ENCODE data around the gene GSTM4. TPM values are rescaled to one million over a fixed set of nuclear protein-coding genes. Genes with fewer than 3 reads are reported as not detected.
A peak's percentile ranks its signal among the peaks of the same experiment; 100 is the strongest.

The GSTM4 gene
- total RNA-seq, 1 donor from 2014 or later, result 10.4 TPM

DNA sequence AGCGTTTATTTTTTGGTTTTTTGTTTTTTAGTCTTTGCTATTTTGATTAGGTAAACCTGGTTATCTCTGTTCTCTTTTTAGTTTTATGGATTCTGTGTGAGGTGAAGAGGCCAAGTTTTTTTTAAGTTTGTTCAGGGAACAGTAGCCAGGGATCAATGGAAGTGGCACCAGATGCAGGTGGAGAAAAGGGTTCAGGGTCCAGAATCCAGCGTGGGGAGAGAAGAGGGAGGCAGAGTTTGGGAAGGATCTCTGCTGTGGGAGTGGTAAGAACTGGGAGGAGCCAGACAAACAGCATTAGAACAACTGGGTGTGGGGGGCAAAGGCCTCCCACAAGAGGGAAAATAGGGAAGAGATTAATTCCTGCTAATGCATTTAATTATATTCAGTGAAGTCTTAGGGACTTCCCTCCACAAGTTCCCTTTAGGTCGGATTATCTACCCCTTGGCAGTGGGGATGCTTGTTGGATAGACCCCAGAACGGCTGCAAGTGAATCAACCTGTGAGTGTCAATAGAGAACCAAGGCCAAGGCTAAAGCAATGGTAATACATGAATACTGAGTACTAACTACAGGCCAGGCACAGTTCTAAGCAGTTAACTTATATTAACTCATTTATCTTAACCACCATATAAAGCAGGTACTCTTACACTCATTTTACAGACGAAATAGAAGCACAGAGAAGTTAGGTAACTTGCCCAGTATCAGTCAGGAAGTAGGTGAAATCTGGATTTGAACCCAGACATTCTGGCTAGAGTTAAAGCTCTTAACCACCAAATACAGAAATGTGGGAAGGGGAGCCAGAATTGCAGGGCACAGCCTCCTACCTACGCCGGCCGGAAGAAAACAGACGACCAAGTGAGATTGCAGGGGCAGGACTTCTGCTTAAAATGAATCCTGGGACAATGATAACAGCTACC lies 37.0 kb upstream of the GSTM4 start:
- H3K27ac ChIP-seq (ENCODE audit: low read depth, low read length), result peak overlapping the region; percentile 75
- H3K4me3 ChIP-seq (ENCODE audit: low read length in 3 of 3), result peak overlapping the region; percentile 78 to 90 (median 85)
- peak overlapping the region; percentile 69 to 86 (median 83) for H3K9ac ChIP-seq (ENCODE audit: low read depth in 1 of 3, low read length in 3 of 3)
- H3K27me3 ChIP-seq (ENCODE audit: control insufficient read depth in 3 of 3, insufficient read depth in 3 of 3, low read length in 3 of 3), result no peaks in the 10 kb centered on the region
- no peaks in the 10 kb centered on the region for H3K36me3 ChIP-seq (ENCODE audit: control insufficient read depth in 3 of 3, insufficient read depth in 3 of 3, low read length in 3 of 3)
- peaks cover 24 to 39% (median 30%) of the 10 kb centered on the region in 3 donors for H3K4me1 ChIP-seq (ENCODE audit: control insufficient read depth in 3 of 3, insufficient read depth in 3 of 3, low read length in 3 of 3)
- H3K9me3 ChIP-seq (ENCODE audit: control insufficient read depth in 3 of 3, low read length in 3 of 3), result no peaks in the 10 kb centered on the region

DNA sequence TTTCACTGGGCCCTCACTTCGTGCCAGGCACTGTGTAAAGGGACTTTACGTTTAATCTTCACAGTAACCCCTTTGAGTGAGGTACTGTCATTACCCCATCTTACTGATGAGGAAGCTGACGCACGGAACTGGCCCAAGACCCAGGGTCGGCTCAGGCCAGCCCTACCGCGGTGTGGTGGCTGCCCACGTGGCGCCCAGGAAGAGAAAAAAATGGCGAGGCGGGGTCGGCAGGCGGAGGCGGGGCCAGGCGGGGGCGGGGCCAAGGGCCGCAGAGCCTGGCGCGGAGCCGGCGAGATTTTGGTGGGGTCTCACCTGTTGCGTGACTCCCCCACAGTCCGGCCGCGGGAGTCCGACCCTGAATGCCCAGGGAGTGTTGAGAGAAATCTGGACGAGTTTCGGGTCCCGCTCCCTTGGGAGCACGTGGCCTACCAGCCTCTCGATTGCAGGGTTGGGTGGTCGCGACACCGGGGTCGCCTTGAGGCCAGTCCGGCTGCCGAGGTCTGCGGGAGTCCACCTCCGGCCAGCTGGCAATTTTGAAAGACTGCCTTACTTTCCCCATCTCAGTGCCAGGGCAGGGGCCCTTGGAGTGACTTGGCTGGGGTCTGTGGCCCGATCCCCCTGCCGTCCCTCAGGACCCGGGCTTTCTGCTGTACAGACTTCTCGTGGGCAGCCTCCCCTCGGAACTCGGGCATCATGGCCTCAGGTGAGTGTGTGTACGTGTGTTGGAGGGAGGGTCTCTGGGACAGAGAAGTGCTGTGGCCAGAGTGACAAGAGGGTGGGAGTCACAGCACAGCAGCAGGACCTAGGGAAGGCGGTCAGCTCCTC lies 36.1 kb upstream of the GSTM4 start, which contains the start of the genes AMPD2 and GNAT2:
TSS of gene AMPD2 (plus strand) at position 262 of the 825 bp plus-strand sequence. CDS start 1,339 bp downstream, outside the sequence.
TSS of gene GNAT2 (minus strand) at position 41 of the 825 bp plus-strand sequence. CDS start 6,746 bp downstream, outside the sequence.
- Histone ChIP-seq H3K27me3 (ENCODE audit: control insufficient read depth in 3 of 3, insufficient read depth in 3 of 3, low read length in 3 of 3) (no peaks in the 10 kb centered on the region), H3K36me3 (ENCODE audit: control insufficient read depth in 3 of 3, insufficient read depth in 3 of 3, low read length in 3 of 3) (no peaks in the 10 kb centered on the region), H3K27ac (ENCODE audit: low read depth, low read length) (peak within 1 kb of the TSS; percentile 75), H3K9me3 (ENCODE audit: control insufficient read depth in 3 of 3, low read length in 3 of 3) (no peaks in the 10 kb centered on the region), H3K9ac (ENCODE audit: low read depth in 1 of 3, low read length in 3 of 3) (peak within 1 kb of the TSS; percentile 76 to 86 (median 83)), H3K4me1 (ENCODE audit: control insufficient read depth in 3 of 3, insufficient read depth in 3 of 3, low read length in 3 of 3) (peaks cover 31 to 43% (median 34%) of the 10 kb centered on the region in 3 donors), H3K4me3 (ENCODE audit: low read length in 3 of 3) (peak within 1 kb of the TSS; percentile 78 to 90 (median 85))

DNA sequence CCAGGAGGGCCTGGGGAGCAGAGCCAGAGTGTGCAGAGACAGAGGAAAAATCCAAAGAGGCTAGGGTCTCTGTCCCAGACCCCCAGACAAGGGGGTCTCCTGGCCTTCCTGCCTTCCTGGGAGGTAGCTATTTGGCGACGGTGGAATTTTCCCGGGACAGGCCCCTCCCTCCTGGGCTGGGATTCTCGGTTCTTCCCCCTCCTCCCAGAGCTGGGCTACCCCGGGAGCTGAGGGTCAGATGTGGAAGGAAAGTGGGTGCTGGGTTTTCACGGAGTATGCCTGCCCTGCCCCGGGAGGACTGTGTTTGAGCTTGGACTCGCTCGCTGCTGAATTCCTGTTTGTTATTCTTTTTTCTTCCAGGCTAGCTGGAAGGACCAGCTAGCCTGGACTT lies 35.5 kb upstream of the GSTM4 start:
- Histone ChIP-seq H3K9ac (ENCODE audit: low read depth in 1 of 3, low read length in 3 of 3) (peak overlapping the region; percentile 76 to 86 (median 83)), H3K4me3 (ENCODE audit: low read length in 3 of 3) (peak overlapping the region; percentile 78 to 90 (median 85)), H3K36me3 (ENCODE audit: control insufficient read depth in 3 of 3, insufficient read depth in 3 of 3, low read length in 3 of 3) (no peaks in the 10 kb centered on the region), H3K4me1 (ENCODE audit: control insufficient read depth in 3 of 3, insufficient read depth in 3 of 3, low read length in 3 of 3) (peaks cover 31 to 43% (median 35%) of the 10 kb centered on the region in 3 donors), H3K9me3 (ENCODE audit: control insufficient read depth in 3 of 3, low read length in 3 of 3) (no peaks in the 10 kb centered on the region), H3K27me3 (ENCODE audit: control insufficient read depth in 3 of 3, insufficient read depth in 3 of 3, low read length in 3 of 3) (no peaks in the 10 kb centered on the region), H3K27ac (ENCODE audit: low read depth, low read length) (peak overlapping the region; percentile 75)

DNA sequence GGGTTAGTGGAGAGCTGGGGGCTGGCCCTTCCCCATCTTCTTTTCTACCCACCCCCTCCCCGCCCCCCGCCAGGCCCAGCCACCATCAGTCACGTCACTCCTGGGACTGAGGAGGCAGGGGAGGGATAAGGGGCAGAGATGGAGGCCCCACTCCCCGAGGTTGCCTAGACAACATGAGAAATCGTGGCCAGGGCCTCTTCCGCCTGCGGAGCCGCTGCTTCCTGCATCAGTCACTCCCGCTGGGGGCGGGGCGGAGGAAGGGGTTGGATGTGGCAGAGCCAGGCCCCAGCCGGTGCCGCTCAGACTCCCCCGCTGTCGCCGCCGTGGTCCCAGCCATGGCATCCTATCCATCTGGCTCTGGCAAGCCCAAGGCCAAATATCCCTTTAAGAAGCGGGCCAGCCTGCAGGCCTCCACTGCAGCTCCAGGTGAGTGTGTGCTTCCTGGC lies 35.0 kb upstream of the GSTM4 start:
- H3K9ac ChIP-seq (ENCODE audit: low read depth in 1 of 3, low read length in 3 of 3), result peak overlapping the region; percentile 76 to 86 (median 83)
- H3K9me3 ChIP-seq (ENCODE audit: control insufficient read depth in 3 of 3, low read length in 3 of 3), result no peaks in the 10 kb centered on the region
- peak overlapping the region; percentile 78 to 90 (median 85) for H3K4me3 ChIP-seq (ENCODE audit: low read length in 3 of 3)
- H3K4me1 ChIP-seq (ENCODE audit: control insufficient read depth in 3 of 3, insufficient read depth in 3 of 3, low read length in 3 of 3), result peaks cover 31 to 43% (median 35%) of the 10 kb centered on the region in 3 donors
- H3K27me3 ChIP-seq (ENCODE audit: control insufficient read depth in 3 of 3, insufficient read depth in 3 of 3, low read length in 3 of 3), result no peaks in the 10 kb centered on the region
- peak overlapping the region; percentile 75 for H3K27ac ChIP-seq (ENCODE audit: low read depth, low read length)
- H3K36me3 ChIP-seq (ENCODE audit: control insufficient read depth in 3 of 3, insufficient read depth in 3 of 3, low read length in 3 of 3), result no peaks in the 10 kb centered on the region

DNA sequence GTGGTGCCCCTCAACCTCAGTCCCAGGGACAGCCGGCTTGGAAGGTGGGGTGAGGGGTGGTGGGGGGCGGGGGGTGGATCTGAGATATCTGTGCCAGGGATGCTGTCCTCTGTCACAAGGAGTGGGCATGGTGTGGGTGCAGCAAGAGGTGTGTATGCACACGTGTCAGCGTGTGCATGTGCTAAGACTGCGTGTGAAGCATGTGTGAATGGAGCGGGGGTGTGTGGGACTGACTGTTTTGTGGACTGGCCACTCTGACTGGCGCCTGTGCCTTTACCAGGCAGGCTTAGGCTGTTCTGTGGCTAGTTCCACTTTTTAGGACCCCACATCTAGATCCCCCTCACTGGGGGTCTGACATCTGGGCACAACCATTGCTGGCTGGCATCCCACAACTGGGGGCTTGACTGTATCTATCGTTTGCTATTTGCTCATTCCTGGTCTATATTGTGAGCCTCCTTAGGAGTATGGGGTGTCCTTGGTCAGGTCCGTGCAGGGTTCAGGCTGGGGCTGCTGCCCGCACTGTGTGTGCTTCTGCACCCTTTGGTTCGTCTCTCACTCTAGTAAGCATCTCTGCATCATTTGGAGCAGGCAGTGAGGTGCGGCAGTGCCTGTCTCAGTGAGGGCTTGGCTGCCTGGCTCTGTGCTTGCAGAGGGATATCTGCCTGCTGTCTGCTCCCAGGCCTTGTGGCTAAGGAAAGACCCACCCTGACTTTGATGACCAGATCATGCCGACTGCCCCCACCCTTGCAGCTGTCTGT lies 34.3 kb upstream of the GSTM4 start:
- Histone ChIP-seq H3K9ac (ENCODE audit: low read depth in 1 of 3, low read length in 3 of 3) (peak overlapping the region in 1 of 3 donors; percentile 64), H3K4me1 (ENCODE audit: control insufficient read depth in 3 of 3, insufficient read depth in 3 of 3, low read length in 3 of 3) (peaks cover 31 to 43% (median 35%) of the 10 kb centered on the region in 3 donors), H3K27me3 (ENCODE audit: control insufficient read depth in 3 of 3, insufficient read depth in 3 of 3, low read length in 3 of 3) (no peaks in the 10 kb centered on the region), H3K9me3 (ENCODE audit: control insufficient read depth in 3 of 3, low read length in 3 of 3) (no peaks in the 10 kb centered on the region), H3K36me3 (ENCODE audit: control insufficient read depth in 3 of 3, insufficient read depth in 3 of 3, low read length in 3 of 3) (no peaks in the 10 kb centered on the region), H3K27ac (ENCODE audit: low read depth, low read length) (peak overlapping the region; percentile 75), H3K4me3 (ENCODE audit: low read length in 3 of 3) (peak overlapping the region; percentile 78 to 90 (median 85))

DNA sequence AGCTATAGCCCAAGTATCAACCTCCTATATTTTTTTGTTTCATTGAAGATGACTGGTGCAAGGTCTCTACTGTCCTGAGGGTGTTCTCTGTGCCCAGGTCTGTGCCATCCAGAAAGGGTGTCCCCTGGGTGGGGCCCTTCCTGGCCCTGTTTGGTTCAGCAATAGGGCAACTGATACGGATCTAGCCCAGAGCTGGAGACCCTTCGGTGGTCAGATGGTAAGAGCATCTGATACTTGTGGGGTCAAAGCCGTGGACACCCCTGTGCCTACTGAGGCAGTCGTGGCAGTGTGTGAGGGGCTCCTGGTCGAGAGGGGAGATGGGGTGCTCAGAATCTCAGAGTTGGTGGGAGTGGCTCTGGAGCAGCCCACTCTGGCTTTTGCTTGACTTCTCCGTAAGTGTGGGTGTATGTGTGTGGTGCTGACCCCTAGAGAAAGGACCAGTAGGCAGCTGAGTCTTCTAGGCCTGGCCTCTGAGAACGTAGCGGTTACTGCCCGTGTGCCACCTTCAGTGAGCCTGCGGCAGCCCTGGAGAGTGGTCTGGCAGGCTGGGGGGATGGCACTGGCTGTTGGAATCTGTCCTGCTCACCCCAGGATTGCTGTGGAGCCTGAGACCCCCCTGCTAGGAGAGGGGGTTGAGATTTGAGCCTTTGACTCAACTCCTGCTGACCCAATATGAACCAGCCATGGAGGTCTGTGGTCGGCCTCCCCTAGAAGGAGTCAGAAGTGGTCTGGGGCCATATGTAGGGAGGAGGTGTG lies 33.6 kb upstream of the GSTM4 start:
- H3K4me1 ChIP-seq (ENCODE audit: control insufficient read depth in 3 of 3, insufficient read depth in 3 of 3, low read length in 3 of 3), result peaks cover 31 to 43% (median 35%) of the 10 kb centered on the region in 3 donors

DNA sequence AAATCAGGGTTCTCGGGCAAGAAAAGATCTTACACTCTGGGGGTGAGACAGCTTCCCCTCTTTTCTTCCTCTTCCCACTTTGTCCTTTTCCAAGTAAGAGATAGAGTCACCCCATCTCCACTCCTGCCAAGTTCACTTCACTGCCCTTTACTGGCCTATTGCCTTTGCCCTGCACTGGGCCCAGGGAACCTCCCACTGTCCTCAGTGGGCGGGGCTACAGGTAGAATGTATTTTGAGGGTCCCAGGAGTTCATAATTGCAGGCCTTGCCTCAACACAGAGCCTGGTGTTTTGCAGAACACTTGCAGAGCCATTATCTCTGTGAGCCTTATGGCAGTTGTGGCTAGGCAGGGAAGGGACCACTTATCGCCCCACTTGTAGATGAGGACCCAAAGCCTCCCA lies 33.0 kb upstream of the GSTM4 start:
- no peak overlapping the region for H3K9ac ChIP-seq (ENCODE audit: low read depth in 1 of 3, low read length in 3 of 3)
- H3K4me3 ChIP-seq (ENCODE audit: low read length in 3 of 3), result no peak overlapping the region
- H3K36me3 ChIP-seq (ENCODE audit: control insufficient read depth in 3 of 3, insufficient read depth in 3 of 3, low read length in 3 of 3), result peaks cover 3 to 7% (median 3%) of the 10 kb centered on the region in 3 donors
- H3K4me1 ChIP-seq (ENCODE audit: control insufficient read depth in 3 of 3, insufficient read depth in 3 of 3, low read length in 3 of 3), result peaks cover 31 to 43% (median 35%) of the 10 kb centered on the region in 3 donors
- H3K27ac ChIP-seq (ENCODE audit: low read depth, low read length), result no peak overlapping the region
- no peaks in the 10 kb centered on the region for H3K9me3 ChIP-seq (ENCODE audit: control insufficient read depth in 3 of 3, low read length in 3 of 3)
- H3K27me3 ChIP-seq (ENCODE audit: control insufficient read depth in 3 of 3, insufficient read depth in 3 of 3, low read length in 3 of 3), result no peaks in the 10 kb centered on the region

More for the DNA sequence above, 33.6 kb upstream of the GSTM4 start:
- Histone ChIP-seq H3K36me3 (ENCODE audit: control insufficient read depth in 3 of 3, insufficient read depth in 3 of 3, low read length in 3 of 3) (peaks cover 0 to 2% (median 2%) of the 10 kb centered on the region in 3 donors), H3K9me3 (ENCODE audit: control insufficient read depth in 3 of 3, low read length in 3 of 3) (no peaks in the 10 kb centered on the region), H3K9ac (ENCODE audit: low read depth in 1 of 3, low read length in 3 of 3) (no peak overlapping the region), H3K27me3 (ENCODE audit: control insufficient read depth in 3 of 3, insufficient read depth in 3 of 3, low read length in 3 of 3) (no peaks in the 10 kb centered on the region), H3K27ac (ENCODE audit: low read depth, low read length) (no peak overlapping the region), H3K4me3 (ENCODE audit: low read length in 3 of 3) (no peak overlapping the region)

DNA sequence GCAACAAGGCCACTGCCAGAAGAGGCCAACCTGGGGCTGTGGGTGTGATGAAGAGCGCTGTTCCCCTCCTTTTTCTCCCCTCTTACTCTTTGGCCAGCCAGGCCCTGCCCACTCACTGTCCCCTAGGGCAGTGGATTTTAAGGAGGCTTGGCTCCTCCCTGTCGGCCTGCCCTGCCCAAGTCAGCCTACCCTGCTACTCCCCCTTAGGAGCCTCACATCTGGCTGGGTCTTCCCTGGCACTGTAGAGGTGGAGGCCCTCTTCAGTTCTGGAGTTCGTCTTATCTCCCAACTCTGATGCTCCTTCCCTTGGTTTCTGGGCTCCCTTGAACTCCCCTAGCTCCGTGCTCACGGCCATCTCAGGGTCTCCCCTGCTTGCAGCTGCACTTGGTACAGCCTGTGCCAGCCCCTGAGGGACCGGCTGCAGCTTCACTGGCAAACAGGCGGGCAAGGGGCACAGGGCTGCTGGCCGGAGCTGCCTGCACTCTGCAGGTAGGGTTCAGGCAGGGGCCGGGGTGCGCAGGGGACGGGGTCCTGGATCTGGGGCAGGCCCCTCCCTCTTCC lies 32.2 kb upstream of the GSTM4 start:
- H3K4me1 ChIP-seq (ENCODE audit: control insufficient read depth in 3 of 3, insufficient read depth in 3 of 3, low read length in 3 of 3), result peaks cover 31 to 43% (median 35%) of the 10 kb centered on the region in 3 donors
- no peaks in the 10 kb centered on the region for H3K27me3 ChIP-seq (ENCODE audit: control insufficient read depth in 3 of 3, insufficient read depth in 3 of 3, low read length in 3 of 3)
- H3K9me3 ChIP-seq (ENCODE audit: control insufficient read depth in 3 of 3, low read length in 3 of 3), result no peaks in the 10 kb centered on the region
- peaks cover 10 to 13% (median 11%) of the 10 kb centered on the region in 3 donors for H3K36me3 ChIP-seq (ENCODE audit: control insufficient read depth in 3 of 3, insufficient read depth in 3 of 3, low read length in 3 of 3)
- H3K27ac ChIP-seq (ENCODE audit: low read depth, low read length), result no peak overlapping the region
- peak overlapping the region in 1 of 3 donors; percentile 16 for H3K9ac ChIP-seq (ENCODE audit: low read depth in 1 of 3, low read length in 3 of 3)
- H3K4me3 ChIP-seq (ENCODE audit: low read length in 3 of 3), result no peak overlapping the region

All from skeletal muscle tissue (tissue), 4 donors.